ENCODE measurements around the gene WDFY4. TPM values are rescaled to one million over a fixed set of nuclear protein-coding genes. Genes with fewer than 3 reads are reported as not detected.

The WDFY4 gene
- total and polyA plus RNA-seq, 2 of the 13 experiments (the other 11 are each of a cell fraction or from before 2014, with no cell fraction given), result not detected

DNA sequence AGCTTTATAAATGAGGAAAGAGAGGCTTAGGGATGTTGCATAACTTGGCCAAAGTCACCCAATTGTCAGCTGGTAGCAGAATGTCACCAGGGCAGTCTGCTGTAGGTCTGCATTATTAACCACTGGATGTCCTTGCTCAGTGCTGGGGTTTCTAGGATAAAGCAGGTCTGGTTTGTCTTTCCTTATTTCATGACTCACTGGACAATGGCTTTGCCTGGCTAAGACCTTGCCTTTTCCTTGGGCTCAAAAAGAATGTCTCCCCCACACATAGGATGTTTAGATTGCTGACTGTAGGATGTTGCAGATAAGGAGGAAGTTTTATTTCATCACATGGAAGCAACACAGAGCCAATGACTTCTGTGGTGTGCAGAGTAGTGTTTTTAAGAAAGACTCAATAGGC, 29.4 kb downstream of the WDFY4 start:
- peaks cover 0 to 4% of the 10 kb centered on the region in 2 experiments; a peak in 2 of 5 replicates for H3K27me3 ChIP-seq (ENCODE audit: control insufficient read depth in 1 of 2, insufficient read depth in 2 of 2, low read length in 2 of 2)
- no peaks in the 10 kb centered on the region for H3K4me1 ChIP-seq (ENCODE audit: insufficient read depth, low read length)
- H3K27ac ChIP-seq (ENCODE audit: extremely low read length, insufficient read depth, low read length), result no peak overlapping the region
- no peak overlapping the region for H3K4me2 ChIP-seq (ENCODE audit: low read depth, low read length)
- intact Hi-C loops (cut with micrococcal nuclease; ENCODE audit: unreplicated experiment) (loop anchor here (5.0 kb wide), 1 partner anchor 653 kb away; no protein-coding TSS in a partner anchor), in situ Hi-C loops (cut with HindIII; ENCODE audit: extremely low pct_ligation_motif_present, low pct_unique_long_range_greater_than_20kb) (no loop called here)
- TF ChIP-seq, protein P1, sequence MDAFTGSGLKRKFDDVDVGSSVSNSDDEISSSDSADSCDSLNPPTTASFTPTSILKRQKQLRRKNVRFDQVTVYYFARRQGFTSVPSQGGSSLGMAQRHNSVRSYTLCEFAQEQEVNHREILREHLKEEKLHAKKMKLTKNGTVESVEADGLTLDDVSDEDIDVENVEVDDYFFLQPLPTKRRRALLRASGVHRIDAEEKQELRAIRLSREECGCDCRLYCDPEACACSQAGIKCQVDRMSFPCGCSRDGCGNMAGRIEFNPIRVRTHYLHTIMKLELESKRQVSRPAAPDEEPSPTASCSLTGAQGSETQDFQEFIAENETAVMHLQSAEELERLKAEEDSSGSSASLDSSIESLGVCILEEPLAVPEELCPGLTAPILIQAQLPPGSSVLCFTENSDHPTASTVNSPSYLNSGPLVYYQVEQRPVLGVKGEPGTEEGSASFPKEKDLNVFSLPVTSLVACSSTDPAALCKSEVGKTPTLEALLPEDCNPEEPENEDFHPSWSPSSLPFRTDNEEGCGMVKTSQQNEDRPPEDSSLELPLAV (CRISPR knock-in tag; conservative IDR thresholded peaks at IDR 0.05; ENCODE audit: low read depth), result no peak
- TF ChIP-seq MED8 (CRISPR knock-in tag; IDR thresholded peaks at IDR 0.05; ENCODE audit: insufficient replicate concordance) (no peak), ZNF205 (CRISPR knock-in tag; IDR thresholded peaks at IDR 0.05) (no peak)
- FAIRE-seq (no peak), DNase-seq (ENCODE audit: low spot score) (no peak), ATAC-seq (no peak)
- ChIA-PET POLR2A (no interaction called here), CTCF (ENCODE audit: low intra/inter-chr PET ratio, low total read pairs) (no interaction called here)
- H4K20me1 ChIP-seq (ENCODE audit: insufficient read depth, low read length), result no peaks in the 10 kb centered on the region
- H3K9ac ChIP-seq (ENCODE audit: insufficient read depth, low read depth, low read length), result no peak overlapping the region
- BruUV-seq (replicated peaks), result no TSS peak
- no peaks in the 10 kb centered on the region for H3K36me3 ChIP-seq (replicated peaks in 1 of 2; ENCODE audit: control insufficient read depth in 1 of 2, insufficient read depth in 2 of 2, low read length in 2 of 2)
- H3K9me3 ChIP-seq (ENCODE audit: low read length), result no peaks in the 10 kb centered on the region
- no peak overlapping the region for H2AFZ ChIP-seq (ENCODE audit: low read length)
- H3K4me3 ChIP-seq (replicated peaks in 1 of 3; ENCODE audit: insufficient read depth in 1 of 3, low read depth in 2 of 3, low read length in 3 of 3), result no peak overlapping the region
- H3K79me2 ChIP-seq (ENCODE audit: insufficient read depth, low read length), result no peaks in the 10 kb centered on the region

DNA sequence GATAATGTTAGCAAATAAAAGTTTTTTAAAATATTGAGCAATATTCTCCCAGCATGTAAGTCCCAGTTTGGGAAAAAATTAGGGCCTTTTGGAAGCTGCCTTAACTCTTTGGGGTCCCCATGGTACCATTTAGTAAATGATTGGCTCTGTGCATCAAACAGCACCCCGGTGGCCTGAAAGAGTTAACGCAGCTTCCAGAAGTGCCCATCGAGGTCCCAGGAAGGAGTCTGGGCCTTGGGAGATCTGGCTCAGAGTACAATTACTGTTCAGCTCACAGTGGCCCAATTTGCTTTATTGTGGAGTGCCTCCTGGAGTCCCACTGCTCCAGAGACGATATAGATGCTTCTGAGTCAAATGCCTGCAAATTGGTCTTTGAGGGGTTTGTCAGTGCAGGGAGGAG, 31.7 kb downstream of the WDFY4 start:
- Histone ChIP-seq H3K27me3 (ENCODE audit: control insufficient read depth in 1 of 2, insufficient read depth in 2 of 2, low read length in 2 of 2) (peaks cover 2 to 4% of the 10 kb centered on the region in 2 experiments; a peak in 3 of 5 replicates), H3K79me2 (ENCODE audit: insufficient read depth, low read length) (no peaks in the 10 kb centered on the region), H3K4me2 (ENCODE audit: low read depth, low read length) (no peak overlapping the region), H2AFZ (ENCODE audit: low read length) (no peak overlapping the region), H3K36me3 (replicated peaks in 1 of 2; ENCODE audit: control insufficient read depth in 1 of 2, insufficient read depth in 2 of 2, low read length in 2 of 2) (no peaks in the 10 kb centered on the region), H3K4me1 (ENCODE audit: insufficient read depth, low read length) (peaks cover 13% of the 10 kb centered on the region), H3K4me3 (replicated peaks in 1 of 3; ENCODE audit: insufficient read depth in 1 of 3, low read depth in 2 of 3, low read length in 3 of 3) (no peak overlapping the region), H4K20me1 (ENCODE audit: insufficient read depth, low read length) (no peaks in the 10 kb centered on the region), H3K9me3 (ENCODE audit: low read length) (no peaks in the 10 kb centered on the region), H3K27ac (ENCODE audit: extremely low read length, insufficient read depth, low read length) (no peak overlapping the region), H3K9ac (ENCODE audit: insufficient read depth, low read depth, low read length) (no peak overlapping the region)
- TF ChIP-seq PRPF4 (IDR thresholded peaks at IDR 0.05; ENCODE audit: low read depth, low read length, poor library complexity, severe bottlenecking) (no peak), POLR2G (IDR thresholded peaks at IDR 0.05; ENCODE audit: low read depth, low read length) (no peak), ZNF383 (CRISPR knock-in tag; IDR thresholded peaks at IDR 0.05; ENCODE audit: borderline replicate concordance) (no peak), ZNF44 (CRISPR knock-in tag; IDR thresholded peaks at IDR 0.05) (no peak), ATAD3A (CRISPR knock-in tag; IDR thresholded peaks at IDR 0.05) (no peak), REPIN1 (CRISPR knock-in tag; IDR thresholded peaks at IDR 0.05; ENCODE audit: borderline replicate concordance, low read depth) (no peak)
- TF ChIP-seq, protein P2, sequence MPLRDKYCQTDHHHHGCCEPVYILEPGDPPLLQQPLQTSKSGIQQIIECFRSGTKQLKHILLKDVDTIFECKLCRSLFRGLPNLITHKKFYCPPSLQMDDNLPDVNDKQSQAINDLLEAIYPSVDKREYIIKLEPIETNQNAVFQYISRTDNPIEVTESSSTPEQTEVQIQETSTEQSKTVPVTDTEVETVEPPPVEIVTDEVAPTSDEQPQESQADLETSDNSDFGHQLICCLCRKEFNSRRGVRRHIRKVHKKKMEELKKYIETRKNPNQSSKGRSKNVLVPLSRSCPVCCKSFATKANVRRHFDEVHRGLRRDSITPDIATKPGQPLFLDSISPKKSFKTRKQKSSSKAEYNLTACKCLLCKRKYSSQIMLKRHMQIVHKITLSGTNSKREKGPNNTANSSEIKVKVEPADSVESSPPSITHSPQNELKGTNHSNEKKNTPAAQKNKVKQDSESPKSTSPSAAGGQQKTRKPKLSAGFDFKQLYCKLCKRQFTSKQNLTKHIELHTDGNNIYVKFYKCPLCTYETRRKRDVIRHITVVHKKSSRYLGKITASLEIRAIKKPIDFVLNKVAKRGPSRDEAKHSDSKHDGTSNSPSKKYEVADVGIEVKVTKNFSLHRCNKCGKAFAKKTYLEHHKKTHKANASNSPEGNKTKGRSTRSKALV (CRISPR knock-in tag; IDR thresholded peaks at IDR 0.05), result no peak
- TF ChIP-seq, protein P3, sequence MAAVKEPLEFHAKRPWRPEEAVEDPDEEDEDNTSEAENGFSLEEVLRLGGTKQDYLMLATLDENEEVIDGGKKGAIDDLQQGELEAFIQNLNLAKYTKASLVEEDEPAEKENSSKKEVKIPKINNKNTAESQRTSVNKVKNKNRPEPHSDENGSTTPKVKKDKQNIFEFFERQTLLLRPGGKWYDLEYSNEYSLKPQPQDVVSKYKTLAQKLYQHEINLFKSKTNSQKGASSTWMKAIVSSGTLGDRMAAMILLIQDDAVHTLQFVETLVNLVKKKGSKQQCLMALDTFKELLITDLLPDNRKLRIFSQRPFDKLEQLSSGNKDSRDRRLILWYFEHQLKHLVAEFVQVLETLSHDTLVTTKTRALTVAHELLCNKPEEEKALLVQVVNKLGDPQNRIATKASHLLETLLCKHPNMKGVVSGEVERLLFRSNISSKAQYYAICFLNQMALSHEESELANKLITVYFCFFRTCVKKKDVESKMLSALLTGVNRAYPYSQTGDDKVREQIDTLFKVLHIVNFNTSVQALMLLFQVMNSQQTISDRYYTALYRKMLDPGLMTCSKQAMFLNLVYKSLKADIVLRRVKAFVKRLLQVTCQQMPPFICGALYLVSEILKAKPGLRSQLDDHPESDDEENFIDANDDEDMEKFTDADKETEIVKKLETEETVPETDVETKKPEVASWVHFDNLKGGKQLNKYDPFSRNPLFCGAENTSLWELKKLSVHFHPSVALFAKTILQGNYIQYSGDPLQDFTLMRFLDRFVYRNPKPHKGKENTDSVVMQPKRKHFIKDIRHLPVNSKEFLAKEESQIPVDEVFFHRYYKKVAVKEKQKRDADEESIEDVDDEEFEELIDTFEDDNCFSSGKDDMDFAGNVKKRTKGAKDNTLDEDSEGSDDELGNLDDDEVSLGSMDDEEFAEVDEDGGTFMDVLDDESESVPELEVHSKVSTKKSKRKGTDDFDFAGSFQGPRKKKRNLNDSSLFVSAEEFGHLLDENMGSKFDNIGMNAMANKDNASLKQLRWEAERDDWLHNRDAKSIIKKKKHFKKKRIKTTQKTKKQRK (IDR thresholded peaks at IDR 0.05; ENCODE audit: low read length), result no peak
- intact Hi-C loops (cut with micrococcal nuclease; ENCODE audit: unreplicated experiment) (no loop called here), in situ Hi-C loops (cut with HindIII; ENCODE audit: extremely low pct_ligation_motif_present, low pct_unique_long_range_greater_than_20kb) (no loop called here)
- no TSS peak for BruUV-seq (replicated peaks)
- ATAC-seq (no peak), DNase-seq (ENCODE audit: low spot score) (no peak), FAIRE-seq (no peak)
- WGBS (ENCODE audit: low lambda C conversion rate), result 35% methylated on average over 4 of the region's 4 CpGs
- ChIA-PET POLR2A (no interaction called here), CTCF (ENCODE audit: low intra/inter-chr PET ratio, low total read pairs) (no interaction called here)

Data from HepG2 (cell line).